IMR-90 (cell line): ENCODE results near the gene KIF9. TPM values are rescaled to one million over a fixed set of nuclear protein-coding genes. Genes with fewer than 3 reads are reported as not detected.
A peak's percentile ranks its signal among the peaks of the same experiment; 100 is the strongest.

ENCODE experiments used
- ATAC-seq: fragments of 200-7000 bp; cut with Tn5 transposase; 2 replicates; pipeline ENCODE4 v1.9.1; 2020; ENCODE audit warnings: low read depth, mild to moderate bottlenecking, moderate library complexity
- BruUV-seq: library from RNA; stranded (reverse); fragments of 400-500 nt; replicated peaks from 2 replicates; lab custom pipeline; 2021; lab: Mats Ljungman, UMichigan
- CTCF ChIA-PET: fragments of 300-600 bp; formaldehyde crosslinking; extraction: SDS; loops from one replicate; lab custom pipeline; 2021; ENCODE audit warnings: antibody characterized with exemption; lab: Yijun Ruan, JAX
- POLR2A ChIA-PET: fragments of 300-600 bp; sonication (Branson Sonifier 250); formaldehyde crosslinking; loops from one replicate; lab custom pipeline; 2022; ENCODE audit warnings: antibody characterized with exemption; ENCODE audit not compliant: unreplicated experiment; lab: Charles Lee
- DNase-seq: peaks from one replicate; pipeline ENCODE4 v3.0.0; 2013
- H2AFZ ChIP-seq: replicated peaks from 2 replicates; pipeline ENCODE3; 2013; ENCODE audit warnings: low read length, mild to moderate bottlenecking; ENCODE audit not compliant: poor library complexity
- H2AK5ac ChIP-seq: 2 replicates; pipeline ENCODE4 v1.6.1; 2013; ENCODE audit warnings: low read depth, low read length, inconsistent platforms
- H2AK9ac ChIP-seq: replicated peaks from 2 replicates; pipeline ENCODE3; 2013; ENCODE audit warnings: mild to moderate bottlenecking, low read depth, low read length, moderate library complexity; ENCODE audit not compliant: poor library complexity
- H2BK120ac ChIP-seq: 2 replicates; pipeline ENCODE4 v1.6.1; 2013; ENCODE audit warnings: low read depth, low read length, inconsistent platforms
- H2BK15ac ChIP-seq: 3 replicates; pipeline ENCODE4 v1.6.1; 2013; ENCODE audit warnings: low read depth, low read length, inconsistent platforms
- H2BK20ac ChIP-seq: 2 replicates; pipeline ENCODE4 v1.6.1; 2013; ENCODE audit warnings: low read depth, mild to moderate bottlenecking, inconsistent platforms, low read length, moderate library complexity
- H2BK5ac ChIP-seq: 2 replicates; pipeline ENCODE4 v1.6.1; 2013; ENCODE audit warnings: mild to moderate bottlenecking, low read depth, low read length, inconsistent platforms; ENCODE audit not compliant: poor library complexity, severe bottlenecking
- H3K14ac ChIP-seq: replicated peaks from 2 replicates; pipeline ENCODE4 v1.6.1; 2013; ENCODE audit warnings: low read depth, low read length, inconsistent platforms
- H3K18ac ChIP-seq: 2 replicates; pipeline ENCODE4 v1.6.1; 2013; ENCODE audit warnings: low read depth, low read length, control low read depth
- H3K23ac ChIP-seq: 2 replicates; pipeline ENCODE4 v1.6.1; 2013; ENCODE audit warnings: low read depth, low read length, inconsistent platforms
- H3K27ac ChIP-seq: 2 replicates; pipeline ENCODE4 v1.5.1; 2013; ENCODE audit warnings: mild to moderate bottlenecking, control low read depth, low read length; ENCODE audit not compliant: insufficient read depth
- H3K27me3 ChIP-seq: 2 replicates; pipeline ENCODE4 v1.6.1; 2013; ENCODE audit warnings: low read length; ENCODE audit not compliant: control insufficient read depth, insufficient read depth
- H3K36me3 ChIP-seq: 2 replicates; pipeline ENCODE4 v1.6.1; 2013; ENCODE audit warnings: low read length, mixed read lengths; ENCODE audit not compliant: control insufficient read depth, insufficient read depth
- H3K4ac ChIP-seq: 2 replicates; pipeline ENCODE4 v1.6.1; 2013; ENCODE audit warnings: low read depth, low read length, inconsistent platforms
- H3K4me1 ChIP-seq: 2 replicates; pipeline ENCODE4 v1.6.1; 2013; ENCODE audit warnings: low read length, mixed read lengths; ENCODE audit not compliant: control insufficient read depth, insufficient read depth
- H3K4me2 ChIP-seq: 2 replicates; pipeline ENCODE4 v1.6.1; 2013; ENCODE audit warnings: low read depth, mild to moderate bottlenecking, control low read depth, low read length, moderate library complexity
- H3K4me3 ChIP-seq: 2 replicates; pipeline ENCODE4 v1.5.1; 2013; ENCODE audit warnings: low read depth, mild to moderate bottlenecking, control low read depth, low read length, moderate library complexity; ENCODE audit not compliant: insufficient read depth
- H3K56ac ChIP-seq: 2 replicates; pipeline ENCODE4 v1.6.1; 2013; ENCODE audit warnings: low read length, inconsistent platforms; ENCODE audit not compliant: insufficient read depth; ENCODE audit errors: extremely low read depth
- H3K79me1 ChIP-seq, 2 experiments: 2 replicates each; pipeline ENCODE4 v1.6.1; 2013; ENCODE audit warnings: low read length in 2 of 2, inconsistent platforms in 1 of 2, low read depth in 1 of 2
- H3K9ac ChIP-seq: 2 replicates; pipeline ENCODE4 v1.6.1; 2013; ENCODE audit warnings: low read depth, low read length, control low read depth
- H3K9me1 ChIP-seq: 2 replicates; pipeline ENCODE4 v1.6.1; 2013; ENCODE audit warnings: low read length, inconsistent platforms; ENCODE audit not compliant: insufficient read depth
- H3K9me3 ChIP-seq: 2 replicates; pipeline ENCODE4 v1.6.1; 2013; ENCODE audit warnings: low read length; ENCODE audit not compliant: control insufficient read depth, insufficient read depth
- H4K20me1 ChIP-seq: 2 replicates; pipeline ENCODE4 v1.6.1; 2013; ENCODE audit warnings: low read length, inconsistent platforms; ENCODE audit not compliant: insufficient read depth
- H4K5ac ChIP-seq: 2 replicates; pipeline ENCODE4 v1.6.1; 2013; ENCODE audit warnings: mild to moderate bottlenecking, low read depth, low read length, control low read depth
- H4K8ac ChIP-seq, 2 experiments: 2 replicates each; pipeline ENCODE4 v1.6.1; 2013; ENCODE audit warnings: low read depth in 2 of 2, low read length in 2 of 2, control low read depth in 1 of 2, inconsistent platforms in 1 of 2
- H4K91ac ChIP-seq: 2 replicates; pipeline ENCODE4 v1.6.1; 2013; ENCODE audit warnings: low read depth, low read length, inconsistent platforms; ENCODE audit not compliant: insufficient read depth
- CEBPB ChIP-seq: IDR thresholded peaks from 2 replicates; pipeline ENCODE4 v1.6.1; 2012; ENCODE audit warnings: low read depth, low read length, improper control_type of control experiment
- CHD1 ChIP-seq: IDR thresholded peaks from 2 replicates; pipeline ENCODE4 v1.6.1; 2012; ENCODE audit warnings: low read depth, low read length, improper control_type of control experiment
- CTCF ChIP-seq: conservative IDR thresholded peaks from 2 replicates; pipeline ENCODE4 v1.5.1; 2012; ENCODE audit warnings: mild to moderate bottlenecking, low read depth, low read length, improper control_type of control experiment
- ELK1 ChIP-seq: fragments of 150-350 bp; IDR thresholded peaks from 2 replicates; pipeline ENCODE4 v1.6.1; 2016; ENCODE audit warnings: low read depth, mild to moderate bottlenecking, low read length, moderate library complexity, borderline replicate concordance
- MAZ ChIP-seq: IDR thresholded peaks from 2 replicates; pipeline ENCODE4 v1.6.1; 2012; ENCODE audit warnings: low read depth, mild to moderate bottlenecking, low read length, improper control_type of control experiment, moderate library complexity, borderline replicate concordance
- MXI1 ChIP-seq: IDR thresholded peaks from 2 replicates; pipeline ENCODE4 v1.6.1; 2012; ENCODE audit warnings: low read depth, mild to moderate bottlenecking, low read length, moderate library complexity, borderline replicate concordance
- NFE2L2 ChIP-seq: fragments of 150-350 bp; IDR thresholded peaks from 2 replicates; pipeline ENCODE4 v1.6.1; 2016; ENCODE audit warnings: low read depth, mild to moderate bottlenecking, low read length
- RAD21 ChIP-seq: IDR thresholded peaks from 2 replicates; pipeline ENCODE4 v1.6.1; 2012; ENCODE audit warnings: low read length, improper control_type of control experiment
- RCOR1 ChIP-seq: IDR thresholded peaks from 2 replicates; pipeline ENCODE4 v1.6.1; 2012; ENCODE audit warnings: mild to moderate bottlenecking, low read length, improper control_type of control experiment; ENCODE audit not compliant: insufficient replicate concordance
- WGBS, 2 experiments: methylation state at CpG; one replicate each; pipeline versions ENCODE4 v1.1.5 to v1.1.7; 2013; ENCODE audit warnings: missing lambda C conversion rate in 2 of 2; ENCODE audit not compliant: insufficient read length in 1 of 2; ENCODE audit errors: extremely low coverage in 2 of 2; 5-methylcytosine and 5-hydroxymethylcytosine counted together
- dilution Hi-C: fragments of 300-500 bp; cut with HindIII; formaldehyde crosslinking; loops from one replicate; pipeline ENCODE4 v1.14.3; 2018; ENCODE audit warnings: low sequenced_read_pairs; ENCODE audit not compliant: unreplicated experiment
- in situ Hi-C: fragments of 300-500 bp; cut with MboI; formaldehyde crosslinking; loops from 3 replicates; pipeline ENCODE4 v1.14.3; 2019; ENCODE audit warnings: low sequenced_read_pairs, inconsistent platforms, mixed read lengths
- intact Hi-C: fragments of 100-400 bp; cut with micrococcal nuclease; formaldehyde crosslinking; loops from 2 replicates; pipeline ENCODE4 v1.10.0; 2022
- polyA plus RNA-seq, 3 experiments: library from polyadenylated mRNA; depleted of rRNA; stranded (reverse); fragments of >200 nt; gene quantifications; 2 replicates each; pipeline ENCODE4 v1.2.3, GENCODE V29; 2012; ENCODE audit warnings: low replicate concordance in 1 of 3
- total RNA-seq: library from RNA; depleted of rRNA; stranded (reverse); fragments of >200 nt; gene quantifications from 2 replicates; pipeline ENCODE4 v1.2.3, GENCODE V29; 2012

Gene KIF9
- total and polyA plus RNA-seq, 2 of the 4 experiments (the other 2 are of a cell fraction), result 1.8 to 5.0 TPM

- no peak overlapping the region for H4K91ac ChIP-seq
- no peak overlapping the region for H2AK9ac ChIP-seq
- no peak overlapping the region for H3K56ac ChIP-seq
- H3K23ac ChIP-seq, result no peak overlapping the region
- no peak overlapping the region for H2BK120ac ChIP-seq
- no peak for TF ChIP-seq CHD1
- TF ChIP-seq MAZ, result no peak
- no peak for TF ChIP-seq RCOR1
- no peak for TF ChIP-seq CEBPB
- TF ChIP-seq MXI1, result no peak
- no peak for TF ChIP-seq RAD21
- no peak for TF ChIP-seq NFE2L2
- TF ChIP-seq ELK1, result no peak
- TF ChIP-seq CTCF, result no peak
- H3K9me3 ChIP-seq, result no peaks in the 10 kb centered on the region
- no peak overlapping the region for H4K5ac ChIP-seq
- no peak overlapping the region for H2AK5ac ChIP-seq
- H3K9me1 ChIP-seq, result no peaks in the 10 kb centered on the region
- H3K18ac ChIP-seq, result no peak overlapping the region
- no peak overlapping the region for H3K9ac ChIP-seq
- POLR2A ChIA-PET, result no interaction called here
- no peak overlapping the region for H3K4me3 ChIP-seq
- DNase-seq (no peak), ATAC-seq (peak; percentile 24; the same call in 1 of the 2 replicates)
- in situ Hi-C loops (no loop called here), intact Hi-C loops (no loop called here), dilution Hi-C loops (no loop called here)
- no peaks in the 10 kb centered on the region for H3K4me1 ChIP-seq
- H2BK20ac ChIP-seq, result no peak overlapping the region
- H3K27me3 ChIP-seq, result peaks cover 5% of the 10 kb centered on the region
- H4K8ac ChIP-seq, result no peak overlapping the region
- no TSS peak for BruUV-seq
- H3K79me1 ChIP-seq, result no peaks in the 10 kb centered on the region
- no peak overlapping the region for H3K4me2 ChIP-seq
- no peak overlapping the region for H3K27ac ChIP-seq
- CTCF ChIA-PET, result interaction anchor here (1.2 kb wide), 1 partner anchor 73 kb away, joined by 4 read pairs; no protein-coding TSS in a partner anchor
- no peak overlapping the region for H3K14ac ChIP-seq
- no peak overlapping the region for H2AFZ ChIP-seq
- H3K36me3 ChIP-seq, result no peaks in the 10 kb centered on the region
- WGBS, 2 experiments, result no CpG with 5 or more reads among the region's 5 CpGs
- H2BK5ac ChIP-seq, result no peak overlapping the region
- no peak overlapping the region for H2BK15ac ChIP-seq
- H4K20me1 ChIP-seq, result no peaks in the 10 kb centered on the region; the same call in 1 of the 2 replicates
- no peak overlapping the region for H3K4ac ChIP-seq
These were observed 30.9 kb downstream of the KIF9 start for GRCh38 chr3:47251689-47252088.
